ENCODE measurements around the gene ARPIN. TPM values are rescaled to one million over a fixed set of nuclear protein-coding genes. Genes with fewer than 3 reads are reported as not detected.

Gene ARPIN
- total and polyA plus RNA-seq, 10 of the 15 experiments (the other 5 are each of a cell fraction or from before 2014, with no cell fraction given), result 0.02 to 0.04 TPM; not detected in 8

GRCh38 chr15:89905846-89906378 lies 6.8 kb downstream of the ARPIN start (continued):
- TF ChIP-seq CUX1 (IDR thresholded peaks at IDR 0.05; ENCODE audit: insufficient replicate concordance, low read depth, low read length), result no peak

- no peak for DNase-seq (ENCODE audit: low read depth, low spot score)
- H3K79me2 ChIP-seq (ENCODE audit: control insufficient read depth, insufficient read depth, low read length), result no peaks in the 10 kb centered on the region
- ChIA-PET RAD21 (ENCODE audit: unreplicated experiment) (no interaction called here), CTCF (no interaction called here), SMC1A (ENCODE audit: uncharacterized antibody, unreplicated experiment) (no interaction called here), POLR2A (no interaction called here)
- H3K9ac ChIP-seq (ENCODE audit: control insufficient read depth, insufficient read depth, low read length), result no peak overlapping the region
- H2AFZ ChIP-seq (ENCODE audit: control insufficient read depth, low read depth, low read length), result no peak overlapping the region
- no peaks in the 10 kb centered on the region for H4K20me1 ChIP-seq (ENCODE audit: control insufficient read depth, insufficient read depth)
- H3K36me3 ChIP-seq (ENCODE audit: control insufficient read depth in 2 of 2, insufficient read depth in 2 of 2, low read length in 1 of 2), result no peaks in the 10 kb centered on the region
- FAIRE-seq, result no peak
- H3K4me3 ChIP-seq, result no peak overlapping the region
- no TSS peak for BruUV-seq (replicated peaks)
- H3K9me3 ChIP-seq (replicated peaks; ENCODE audit: control insufficient read depth, insufficient read depth, low read length), result no peaks in the 10 kb centered on the region
- no peaks in the 10 kb centered on the region for H3K27me3 ChIP-seq (replicated peaks in 1 of 2; ENCODE audit: control insufficient read depth in 2 of 2, insufficient read depth in 2 of 2, low read length in 1 of 2)
- intact Hi-C loops (cut with micrococcal nuclease; ENCODE audit: unreplicated experiment) (no loop called here), in situ Hi-C loops (cut with MboI) (no loop called here)
- WGBS (ENCODE audit: insufficient coverage, insufficient replicate concordance, low lambda C conversion rate, missing lambda C conversion rate), result 68% methylated on average over 3 of the region's 5 CpGs
- no peaks in the 10 kb centered on the region for H3K4me1 ChIP-seq (ENCODE audit: control insufficient read depth, insufficient read depth, low read length)
- H3K4me2 ChIP-seq (ENCODE audit: control insufficient read depth, insufficient read depth), result no peak overlapping the region
- ATAC-seq, result no peak
- no peak overlapping the region for H3K27ac ChIP-seq (ENCODE audit: control insufficient read depth, insufficient read depth)
- TF ChIP-seq TAF1 (IDR thresholded peaks at IDR 0.05; ENCODE audit: borderline replicate concordance, low read depth, low read length) (no peak), IRF4 (IDR thresholded peaks at IDR 0.05; ENCODE audit: low read depth, low read length) (no peak), SMARCA5 (IDR thresholded peaks at IDR 0.05) (no peak), NRF1 (conservative IDR thresholded peaks at IDR 0.05; ENCODE audit: low read depth, low read length) (no peak), NBN (IDR thresholded peaks at IDR 0.05) (no peak), ZBTB40 (IDR thresholded peaks at IDR 0.05; ENCODE audit: borderline replicate concordance) (no peak), EP300 (IDR thresholded peaks at IDR 0.05; ENCODE audit: borderline replicate concordance in 1 of 2, control insufficient read depth in 1 of 2, low read depth in 2 of 2, low read length in 2 of 2) (no peak), IRF5 (IDR thresholded peaks at IDR 0.05; ENCODE audit: borderline replicate concordance) (no peak), TBL1XR1 (IDR thresholded peaks at IDR 0.05; ENCODE audit: low read depth, low read length) (no peak), PAX5 (IDR thresholded peaks at IDR 0.05; ENCODE audit: borderline replicate concordance, low read depth, low read length) (no peak), FOXK2 (IDR thresholded peaks at IDR 0.05) (no peak), BRCA1 (IDR thresholded peaks at IDR 0.05; ENCODE audit: low read depth, low read length) (no peak)
Measured at GRCh38 chr15:89904519-89904918, 8.2 kb downstream of the ARPIN start.
